GM21367 (cell line): ENCODE measurements around the gene TADA3.

ENCODE experiments used
- ATAC-seq: cut with Tn5 transposase; IDR thresholded peaks from one replicate; pipeline ENCODE4 v1.9.1; 2021; ENCODE audit not compliant: unreplicated experiment

The TADA3 gene

DNA sequence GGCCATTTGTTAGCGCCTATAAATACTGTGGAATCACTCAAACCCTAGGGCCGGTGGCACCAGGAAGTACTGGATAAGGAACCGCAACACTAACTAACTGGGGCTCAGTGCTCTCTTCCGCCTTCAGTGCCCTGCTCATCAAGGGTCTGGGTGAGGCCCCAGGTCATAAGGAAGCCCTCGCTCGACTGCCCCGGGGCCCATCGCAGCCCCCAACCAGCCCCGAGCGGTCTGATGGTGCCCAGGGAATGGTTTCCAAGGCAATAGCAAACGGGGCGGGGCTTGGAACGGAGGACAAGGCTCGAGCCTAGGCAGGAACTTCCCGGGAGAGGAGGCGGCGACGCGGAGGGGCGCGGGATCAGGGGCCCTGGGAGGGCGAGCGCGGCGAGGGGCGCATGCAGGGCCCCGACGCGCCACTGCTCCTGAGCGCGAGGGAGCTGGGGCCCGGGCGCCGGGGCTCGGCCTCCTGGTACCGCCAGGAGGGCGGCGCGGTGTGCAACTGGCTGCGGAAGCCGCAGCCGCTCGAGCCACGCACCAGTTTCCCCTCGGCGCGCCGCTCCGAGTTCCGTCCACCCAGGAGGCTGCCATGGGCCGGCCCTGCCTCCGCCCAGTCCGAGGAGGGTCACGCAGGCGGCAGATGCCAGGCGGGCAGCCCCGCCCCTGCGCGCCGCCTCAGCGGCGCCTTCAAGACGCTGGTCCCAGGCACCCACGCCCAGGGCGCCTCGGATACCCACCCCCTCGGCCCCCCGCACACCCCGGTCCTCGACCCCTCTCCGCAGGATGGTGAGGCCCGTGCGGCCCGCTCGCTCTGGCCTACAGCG is 17.6 kb upstream of the TADA3 start, which contains the start of gene TTLL3:
TSS of gene TTLL3 (plus strand) at position 648 of the 818 bp plus-strand sequence. CDS start 400 bp downstream, outside the sequence.
- ATAC-seq: no peak

DNA sequence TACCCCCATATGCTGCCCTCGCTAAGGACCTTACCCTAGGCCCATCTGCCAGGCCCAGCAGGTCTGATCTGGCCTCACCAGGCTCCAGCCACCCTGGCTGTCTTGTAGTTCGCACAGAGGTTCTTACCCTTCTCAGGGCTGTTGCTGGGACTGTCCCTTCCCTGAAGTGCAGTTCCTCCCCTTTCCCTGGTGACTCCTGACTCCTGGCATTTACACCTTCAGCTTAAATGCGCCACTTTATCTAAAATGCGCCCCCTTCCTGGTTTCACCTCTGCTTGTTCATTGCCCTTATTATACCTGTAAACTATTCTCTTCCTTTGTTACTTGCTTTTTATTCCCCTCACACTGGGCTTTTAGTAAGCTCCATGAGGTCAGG is 17.0 kb upstream of the TADA3 start:
- ATAC-seq: no peak

DNA sequence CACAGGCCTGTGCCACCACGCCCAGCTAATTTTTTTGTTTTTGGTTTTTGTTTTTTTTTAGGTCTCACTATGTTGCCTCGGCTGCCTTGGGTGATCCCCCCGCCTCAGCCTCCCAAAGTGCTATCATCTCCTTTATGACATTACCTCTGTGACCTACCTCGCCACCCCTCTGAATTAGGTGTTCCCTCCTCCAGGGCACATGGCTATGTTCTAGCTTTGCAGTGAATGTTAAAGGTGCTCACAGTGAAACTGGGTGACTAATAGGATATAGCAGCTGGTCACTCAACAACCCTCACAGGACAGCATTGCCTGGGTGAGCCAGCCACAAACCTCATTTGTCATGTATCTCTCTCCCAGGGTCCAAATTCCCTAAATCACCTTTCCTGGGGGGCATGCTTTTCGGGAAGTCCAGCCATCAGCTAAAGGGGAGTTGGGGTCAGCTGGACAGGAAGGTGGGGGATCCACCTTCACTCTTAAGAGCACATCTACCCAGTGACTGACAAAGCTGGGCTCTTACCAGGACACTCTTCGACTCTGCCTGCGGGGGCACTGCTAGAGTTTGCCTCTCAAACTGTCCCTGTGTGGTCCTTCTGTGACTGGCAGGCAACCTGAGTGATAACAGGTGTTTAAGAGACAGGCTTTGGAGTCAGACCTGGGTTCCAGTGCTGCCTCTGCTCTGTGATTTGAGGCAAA is 16.2 kb upstream of the TADA3 start:
- peak; percentile 44 for ATAC-seq

DNA sequence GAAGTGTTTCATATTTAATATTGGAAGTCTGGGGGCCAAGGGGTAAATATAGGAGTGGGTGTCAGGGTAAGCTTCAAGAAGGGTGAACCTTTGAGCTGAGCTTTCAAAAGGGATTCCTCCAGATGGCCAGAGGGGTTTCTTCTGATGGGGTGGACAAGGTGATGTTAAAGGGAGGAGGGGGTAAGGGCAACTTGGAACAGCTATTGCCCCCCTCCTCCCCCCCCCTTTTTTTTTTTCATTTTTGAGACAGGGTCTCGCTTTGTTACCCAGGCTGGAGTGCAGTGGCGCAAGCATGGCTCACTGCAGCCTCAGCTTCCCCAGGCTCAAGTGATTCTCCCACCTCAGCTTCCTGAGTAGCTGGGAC is 15.7 kb upstream of the TADA3 start:
- no peak for ATAC-seq

- no peak for ATAC-seq
Measured at GRCh38 chr3:9806688-9807589, 14.7 kb upstream of the TADA3 start.

DNA sequence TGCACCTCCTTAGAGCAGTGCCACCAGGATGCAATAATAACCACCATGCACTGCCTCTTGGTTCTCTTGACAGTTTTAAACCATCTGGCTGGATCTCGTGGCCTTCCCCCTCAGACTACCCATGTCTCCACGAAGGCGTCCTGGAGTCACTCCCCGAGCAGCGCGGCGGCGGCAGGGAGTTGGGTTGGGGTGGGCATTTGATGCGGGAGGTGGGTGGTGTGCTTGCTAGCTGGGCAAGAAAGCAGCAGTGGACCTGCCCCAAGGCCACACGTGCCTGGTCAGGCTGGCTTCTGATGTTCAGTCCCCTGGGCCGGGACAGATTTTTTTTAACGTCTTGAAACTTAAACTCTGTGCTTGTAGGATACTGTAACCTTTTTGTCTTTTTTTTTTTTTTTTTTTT is 13.9 kb upstream of the TADA3 start:
- no peak for ATAC-seq

- no peak for ATAC-seq
Measured at GRCh38 chr3:9804996-9805395, 12.7 kb upstream of the TADA3 start.

GRCh38 chr3:9803494-9803893 is 11.2 kb upstream of the TADA3 start:
- no peak for ATAC-seq

GRCh38 chr3:9800529-9800928 is 8.3 kb upstream of the TADA3 start:
- ATAC-seq: no peak

DNA sequence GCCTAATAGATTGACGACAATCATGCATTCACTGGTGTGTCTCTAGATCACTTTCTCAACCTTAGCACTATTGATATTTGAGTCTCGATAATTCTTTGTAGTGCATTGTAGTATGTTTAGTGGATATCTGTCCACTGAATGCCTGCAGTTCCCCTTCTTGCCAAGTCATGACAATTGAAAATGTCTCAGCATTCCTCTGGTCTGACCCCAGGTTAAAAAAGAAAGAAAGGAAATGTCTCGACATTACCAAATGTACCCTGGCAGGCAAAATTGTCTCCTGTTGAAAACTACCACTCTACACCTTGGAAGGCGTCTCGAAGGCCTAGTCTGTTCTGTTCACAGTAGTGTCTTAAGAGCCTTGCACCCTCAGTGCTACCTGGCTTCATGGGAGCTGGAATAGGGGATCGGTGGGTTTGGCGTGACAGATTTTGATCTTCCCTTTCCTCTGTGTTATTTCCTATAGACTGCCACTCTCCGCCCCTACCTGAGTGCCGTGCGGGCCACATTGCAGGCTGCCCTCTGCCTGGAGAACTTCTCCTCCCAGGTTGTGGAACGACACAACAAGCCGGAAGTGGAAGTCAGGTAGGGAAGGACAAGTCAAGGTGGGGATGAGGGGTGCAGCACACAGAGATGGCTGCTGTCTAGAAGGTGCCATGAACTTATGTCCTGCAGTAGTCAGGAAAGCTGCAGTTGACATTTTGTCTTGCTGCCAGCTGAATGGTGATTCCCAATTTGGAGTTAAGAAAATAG is 5.1 kb upstream of the TADA3 start:
- ATAC-seq: no peak

- ATAC-seq: no peak
Measured at GRCh38 chr3:9795207-9795606, 2.9 kb upstream of the TADA3 start.

GRCh38 chr3:9794400-9794799 is 2.1 kb upstream of the TADA3 start:
- no peak for ATAC-seq

DNA sequence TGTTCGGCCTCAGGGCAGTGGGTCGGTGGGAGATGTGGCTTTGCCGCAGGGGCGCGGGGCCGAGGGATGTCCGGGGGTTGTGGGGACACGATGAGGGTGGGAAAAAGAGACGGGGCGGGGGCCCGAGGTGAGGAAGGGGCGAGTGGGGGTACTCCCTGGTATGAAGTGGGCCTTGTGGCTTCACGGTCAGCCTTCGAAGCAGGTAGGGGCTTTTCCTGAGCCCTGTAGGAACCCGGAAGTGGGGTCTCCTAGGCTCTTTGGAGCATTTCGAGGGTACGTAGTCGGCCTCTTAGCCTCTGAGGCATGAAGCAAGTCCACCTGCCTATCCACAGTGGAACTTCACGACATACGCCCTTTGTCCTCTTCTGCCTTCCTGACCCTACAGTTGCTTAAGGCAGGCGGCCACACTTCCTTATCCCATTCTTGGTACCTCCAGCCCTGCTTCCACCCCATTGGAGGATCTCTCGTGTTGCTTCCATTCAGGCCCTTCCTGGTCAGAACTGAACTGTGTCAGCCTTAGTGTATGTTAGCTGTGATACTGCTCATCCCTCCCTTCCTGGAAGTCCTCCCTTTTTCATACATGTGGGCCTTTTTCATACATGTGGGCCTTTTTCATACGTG is 998 bp upstream of the TADA3 start:
- no peak for ATAC-seq

DNA sequence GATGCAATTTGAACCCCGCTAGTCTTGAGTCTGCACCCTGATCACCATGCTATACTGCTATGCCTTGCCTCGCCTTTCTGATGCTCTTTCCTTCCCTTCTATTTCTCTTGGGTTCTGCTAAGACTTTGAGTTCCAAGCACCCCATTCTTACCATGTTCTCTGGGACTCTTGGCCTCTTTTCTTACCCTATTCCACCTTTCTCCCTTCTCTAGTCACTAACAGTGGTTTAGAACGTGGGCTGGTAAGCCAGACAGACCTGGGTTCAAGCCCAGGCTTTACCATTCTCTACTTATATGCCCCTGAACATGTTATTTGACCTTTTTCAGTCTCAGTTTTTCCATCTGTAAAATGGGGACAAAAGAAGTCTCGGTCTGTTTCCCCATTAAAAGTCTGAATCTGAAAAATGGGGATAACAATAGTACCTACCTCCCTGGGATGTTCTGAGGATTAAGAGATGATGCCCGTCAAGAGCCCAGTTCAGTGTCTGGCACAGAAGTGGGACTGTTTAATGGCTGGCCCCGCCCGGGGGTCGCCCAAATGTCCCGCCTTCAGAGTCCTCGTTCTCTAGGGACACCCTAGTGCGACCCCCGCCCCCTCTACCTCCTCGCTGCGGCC is 376 bp downstream of the TADA3 start:
- no peak for ATAC-seq

- no peak for ATAC-seq
Measured at GRCh38 chr3:9791127-9791526, 1.1 kb downstream of the TADA3 start.

GRCh38 chr3:9787714-9788113 is 4.6 kb downstream of the TADA3 start:
- no peak for ATAC-seq

GRCh38 chr3:9786825-9787669 is 5.2 kb downstream of the TADA3 start:
- ATAC-seq: no peak

- no peak for ATAC-seq
Measured at GRCh38 chr3:9786209-9786739, 6.0 kb downstream of the TADA3 start.

GRCh38 chr3:9785602-9786001 is 6.7 kb downstream of the TADA3 start:
- ATAC-seq: no peak
